Osteoblast (primary cell): ENCODE measurements around the gene GOLPH3. TPM values are rescaled to one million over a fixed set of nuclear protein-coding genes. Genes with fewer than 3 reads are reported as not detected.
"Not testable (repeated sequence)": the region's sequence is repeated elsewhere in the genome, so short reads cannot be mapped to it uniquely, and the experiment has no call there.

Experiments used
- DNase-seq: peaks from one replicate; pipeline ENCODE4 v3.0.0; 2011; ENCODE audit warnings: low spot score, mixed read lengths; ENCODE audit not compliant: insufficient read length; ENCODE audit errors: missing footprints
- H2AFZ ChIP-seq: 2 replicates; pipeline ENCODE4 v1.6.0; 2011; ENCODE audit warnings: mild to moderate bottlenecking, low read length
- H3K27ac ChIP-seq: 2 replicates; pipeline ENCODE4 v1.5.1; 2011; ENCODE audit warnings: mild to moderate bottlenecking, low read depth, low read length, moderate library complexity
- H3K27me3 ChIP-seq: 2 replicates; pipeline ENCODE4 v1.6.0; 2012; ENCODE audit warnings: mild to moderate bottlenecking, control low read depth, inconsistent platforms, low read length, moderate library complexity; ENCODE audit not compliant: insufficient read depth
- H3K36me3 ChIP-seq: 2 replicates; pipeline ENCODE4 v1.5.1; 2011; ENCODE audit warnings: mild to moderate bottlenecking, low read length, control low read depth, moderate library complexity; ENCODE audit not compliant: insufficient read depth
- H3K4me1 ChIP-seq: 2 replicates; pipeline ENCODE4 v1.5.1; 2011; ENCODE audit warnings: mild to moderate bottlenecking, low read length, control low read depth, moderate library complexity; ENCODE audit not compliant: insufficient read depth
- H3K4me2 ChIP-seq: 2 replicates; pipeline ENCODE4 v1.6.0; 2011; ENCODE audit warnings: mild to moderate bottlenecking, low read length; ENCODE audit not compliant: insufficient read depth
- H3K4me3 ChIP-seq: fragments of 200-600 bp; sonication (generic); 3 replicates; pipeline ENCODE4 v1.5.1; 2012; ENCODE audit warnings: mild to moderate bottlenecking, low read length, inconsistent platforms; ENCODE audit not compliant: insufficient read depth
- H3K79me2 ChIP-seq: 2 replicates; pipeline ENCODE4 v1.6.0; 2012; ENCODE audit warnings: mild to moderate bottlenecking, low read length, control low read depth, inconsistent platforms; ENCODE audit not compliant: insufficient read depth
- H3K9me3 ChIP-seq: 2 replicates; pipeline ENCODE4 v1.5.1; 2011; ENCODE audit warnings: low read depth, low read length, control low read depth
- H4K20me1 ChIP-seq: 2 replicates; pipeline ENCODE4 v1.6.0; 2012; ENCODE audit warnings: mild to moderate bottlenecking, low read length, control low read depth; ENCODE audit not compliant: insufficient read depth
- CTCF ChIP-seq: IDR thresholded peaks from 2 replicates; pipeline ENCODE4 v1.5.1; 2011; ENCODE audit warnings: mild to moderate bottlenecking, low read depth, low read length, moderate library complexity; ENCODE audit errors: extremely low read depth
- total RNA-seq: library from RNA; depleted of rRNA; stranded (reverse); fragments of >200 nt; gene quantifications from 2 replicates; pipeline ENCODE4 v1.2.3, GENCODE V29; 2012

Gene GOLPH3
- total RNA-seq, 1 donor, result 83.2 TPM

GRCh38 chr5:32210151-32210550 lies 36.0 kb upstream of the GOLPH3 start:
- Histone ChIP-seq H3K9me3 (no peaks in the 10 kb centered on the region), H3K27me3 (no peaks in the 10 kb centered on the region), H3K4me2 (no peak overlapping the region), H3K4me1 (no peaks in the 10 kb centered on the region), H3K27ac (no peak overlapping the region), H3K79me2 (no peaks in the 10 kb centered on the region), H3K4me3 (no peak overlapping the region), H2AFZ (no peak overlapping the region), H3K36me3 (no peaks in the 10 kb centered on the region), H4K20me1 (no peaks in the 10 kb centered on the region)
- TF ChIP-seq CTCF, result no peak
- DNase-seq, result no peak

- not testable (repeated sequence) for H3K4me2 ChIP-seq, H3K4me3 ChIP-seq, H2AFZ ChIP-seq, H3K36me3 ChIP-seq, H3K79me2 ChIP-seq, H3K4me1 ChIP-seq, H3K9me3 ChIP-seq, DNase-seq, H3K27me3 ChIP-seq, H3K27ac ChIP-seq, H4K20me1 ChIP-seq
Observed at GRCh38 chr5:32208837-32209236, 34.7 kb upstream of the GOLPH3 start.

- no peak overlapping the region for H2AFZ ChIP-seq
Observed at GRCh38 chr5:32207355-32207634, 33.2 kb upstream of the GOLPH3 start.

GRCh38 chr5:32206509-32207354 lies 32.6 kb upstream of the GOLPH3 start:
- no peak for DNase-seq
- peaks cover 5% of the 10 kb centered on the region for H3K4me1 ChIP-seq
- no peaks in the 10 kb centered on the region for H3K27me3 ChIP-seq
- no peaks in the 10 kb centered on the region for H4K20me1 ChIP-seq
- H3K27ac ChIP-seq, result no peak overlapping the region
- no peaks in the 10 kb centered on the region for H3K9me3 ChIP-seq
- no peak overlapping the region for H3K4me3 ChIP-seq
- H3K79me2 ChIP-seq, result no peaks in the 10 kb centered on the region
- no peak overlapping the region for H3K4me2 ChIP-seq
- TF ChIP-seq CTCF, result no peak
- H3K36me3 ChIP-seq, result no peaks in the 10 kb centered on the region
- no peak overlapping the region for H2AFZ ChIP-seq

More at GRCh38 chr5:32207355-32207634, 33.2 kb upstream of the GOLPH3 start:
- Histone ChIP-seq H3K36me3 (no peaks in the 10 kb centered on the region), H3K4me2 (no peak overlapping the region), H3K27me3 (no peaks in the 10 kb centered on the region), H4K20me1 (no peaks in the 10 kb centered on the region), H3K27ac (no peak overlapping the region), H3K79me2 (no peaks in the 10 kb centered on the region), H3K4me3 (no peak overlapping the region), H3K4me1 (peaks cover 5% of the 10 kb centered on the region), H3K9me3 (no peaks in the 10 kb centered on the region)
- DNase-seq, result no peak
- TF ChIP-seq CTCF, result no peak
